Activated T-cell treated with anti-CD3 and anti-CD28 coated beads, Interleukin-2, amount 50 U/mL, for 4 hours (primary cell): ENCODE data around the gene ARID1B. TPM values are rescaled to one million over a fixed set of nuclear protein-coding genes. Genes with fewer than 3 reads are reported as not detected.
"Not testable (repeated sequence)": the region's sequence is repeated elsewhere in the genome, so short reads cannot be mapped to it uniquely, and the experiment has no call there.

ENCODE experiments used
- ATAC-seq, 2 donors: fragments of 200-7000 bp; cut with Tn5 transposase; one replicate each; pipeline ENCODE4 v1.10.0; 2021
- DNase-seq: peaks from one replicate; pipeline ENCODE4 v3.0.0-alpha.2; 2020
- H3K27me3 Mint-ChIP-seq: one replicate; pipeline ENCODE4 v1.8.0; 2021; ENCODE audit warnings: low read depth, mixed read lengths
- H3K36me3 Mint-ChIP-seq: one replicate; pipeline ENCODE4 v1.8.0; 2022; ENCODE audit warnings: mixed read lengths; ENCODE audit not compliant: insufficient read depth
- H3K4me1 Mint-ChIP-seq: one replicate; pipeline ENCODE4 v1.8.0; 2021; ENCODE audit warnings: low read depth, mixed read lengths
- H3K4me3 Mint-ChIP-seq: one replicate; pipeline ENCODE4 v1.8.0; 2021; ENCODE audit warnings: mild to moderate bottlenecking, moderate library complexity, mixed read lengths
- H3K9me3 Mint-ChIP-seq: one replicate; pipeline ENCODE4 v1.8.0; 2021; ENCODE audit warnings: mixed read lengths
- total RNA-seq, 3 donors: library from RNA; stranded (reverse); gene quantifications; one replicate each; pipeline ENCODE4 v1.2.1, GENCODE V29; 2021

The ARID1B gene
- total RNA-seq, 3 donors from 2014 or later, result 45.6 to 46.6 (median 46.0) TPM

- Mint-ChIP-seq H3K4me3 (no peak overlapping the region), H3K36me3 (peaks cover 29% of the 10 kb centered on the region), H3K9me3 (no peaks in the 10 kb centered on the region), H3K4me1 (peaks cover 4% of the 10 kb centered on the region), H3K27me3 (no peaks in the 10 kb centered on the region)
- no peak for DNase-seq
- ATAC-seq, result no peak
These were observed 356.7 kb downstream of the ARID1B start for GRCh38 chr6:157133856-157134255.

- Mint-ChIP-seq H3K4me1 (peaks cover 1% of the 10 kb centered on the region), H3K27me3 (no peaks in the 10 kb centered on the region), H3K9me3 (no peaks in the 10 kb centered on the region), H3K4me3 (no peak overlapping the region), H3K36me3 (peaks cover 32% of the 10 kb centered on the region)
- no peak for DNase-seq
- no peak for ATAC-seq
These were observed 357.3 kb downstream of the ARID1B start for GRCh38 chr6:157134402-157135047.

- H3K9me3 Mint-ChIP-seq, result no peaks in the 10 kb centered on the region
These were observed 358.5 kb downstream of the ARID1B start for GRCh38 chr6:157135691-157136090.

GRCh38 chr6:157137501-157137900 lies 360.3 kb downstream of the ARID1B start:
- Mint-ChIP-seq H3K27me3 (no peaks in the 10 kb centered on the region), H3K4me1 (peaks cover 1% of the 10 kb centered on the region), H3K4me3 (no peak overlapping the region), H3K36me3 (peaks cover 30% of the 10 kb centered on the region), H3K9me3 (no peaks in the 10 kb centered on the region)
- ATAC-seq (no peak), DNase-seq (no peak)

More at GRCh38 chr6:157135691-157136090, 358.5 kb downstream of the ARID1B start:
- ATAC-seq, result no peak
- peaks cover 1% of the 10 kb centered on the region for H3K4me1 Mint-ChIP-seq
- DNase-seq, result no peak
- peaks cover 33% of the 10 kb centered on the region for H3K36me3 Mint-ChIP-seq
- H3K27me3 Mint-ChIP-seq, result no peaks in the 10 kb centered on the region
- no peak overlapping the region for H3K4me3 Mint-ChIP-seq

GRCh38 chr6:157139054-157139708 lies 362.0 kb downstream of the ARID1B start:
- Mint-ChIP-seq H3K4me1 (peaks cover 7% of the 10 kb centered on the region), H3K27me3 (no peaks in the 10 kb centered on the region), H3K4me3 (no peak overlapping the region), H3K36me3 (peaks cover 27% of the 10 kb centered on the region), H3K9me3 (no peaks in the 10 kb centered on the region)
- ATAC-seq, result no peak
- no peak for DNase-seq

GRCh38 chr6:157143171-157143889 lies 366.2 kb downstream of the ARID1B start:
- DNase-seq (no peak), ATAC-seq (peak; percentile 94 to 97)
- Mint-ChIP-seq H3K9me3 (no peaks in the 10 kb centered on the region), H3K36me3 (peaks cover 23% of the 10 kb centered on the region), H3K4me1 (peaks cover 19% of the 10 kb centered on the region), H3K4me3 (no peak overlapping the region), H3K27me3 (no peaks in the 10 kb centered on the region)

GRCh38 chr6:157143890-157144798 lies 367.0 kb downstream of the ARID1B start:
- peaks cover 26% of the 10 kb centered on the region for H3K36me3 Mint-ChIP-seq
- DNase-seq (no peak), ATAC-seq (no peak)
- no peaks in the 10 kb centered on the region for H3K9me3 Mint-ChIP-seq
- no peaks in the 10 kb centered on the region for H3K27me3 Mint-ChIP-seq
- H3K4me1 Mint-ChIP-seq, result peaks cover 19% of the 10 kb centered on the region
- H3K4me3 Mint-ChIP-seq, result no peak overlapping the region

- H3K36me3 Mint-ChIP-seq, result peaks cover 27% of the 10 kb centered on the region
- H3K9me3 Mint-ChIP-seq, result no peaks in the 10 kb centered on the region
- H3K4me1 Mint-ChIP-seq, result peaks cover 19% of the 10 kb centered on the region
These were observed 367.8 kb downstream of the ARID1B start for GRCh38 chr6:157144859-157145568.

GRCh38 chr6:157145656-157146285 lies 368.6 kb downstream of the ARID1B start:
- DNase-seq (no peak), ATAC-seq (no peak)
- peaks cover 19% of the 10 kb centered on the region for H3K4me1 Mint-ChIP-seq
- no peaks in the 10 kb centered on the region for H3K9me3 Mint-ChIP-seq
- no peaks in the 10 kb centered on the region for H3K27me3 Mint-ChIP-seq
- H3K36me3 Mint-ChIP-seq, result peaks cover 29% of the 10 kb centered on the region
- H3K4me3 Mint-ChIP-seq, result no peak overlapping the region

More at GRCh38 chr6:157144859-157145568, 367.8 kb downstream of the ARID1B start:
- ATAC-seq (no peak), DNase-seq (no peak)
- Mint-ChIP-seq H3K27me3 (no peaks in the 10 kb centered on the region), H3K4me3 (peak overlapping the region; percentile 26)

GRCh38 chr6:157147054-157148026 lies 370.2 kb downstream of the ARID1B start:
- not testable (repeated sequence) for H3K4me3 Mint-ChIP-seq
- H3K4me1 Mint-ChIP-seq, result peaks cover 29% of the 10 kb centered on the region

GRCh38 chr6:157148391-157149323 lies 371.5 kb downstream of the ARID1B start:
- Mint-ChIP-seq H3K27me3 (no peaks in the 10 kb centered on the region), H3K4me1 (peaks cover 26% of the 10 kb centered on the region), H3K9me3 (no peaks in the 10 kb centered on the region)

More at GRCh38 chr6:157147054-157148026, 370.2 kb downstream of the ARID1B start:
- DNase-seq, H3K9me3 Mint-ChIP-seq, H3K27me3 Mint-ChIP-seq, ATAC-seq: not testable (repeated sequence)
- peaks cover 32% of the 10 kb centered on the region for H3K36me3 Mint-ChIP-seq

More at GRCh38 chr6:157148391-157149323, 371.5 kb downstream of the ARID1B start:
- DNase-seq, result no peak
- Mint-ChIP-seq H3K36me3 (peaks cover 31% of the 10 kb centered on the region), H3K4me3 (no peak overlapping the region)
- ATAC-seq, result no peak
